Mesodermal cell (in vitro differentiated cells): ENCODE data around the gene RASL12.
"Not testable (repeated sequence)": the region's sequence is repeated elsewhere in the genome, so short reads cannot be mapped to it uniquely, and the experiment has no call there.

Experiments used
- H3K27ac ChIP-seq: 2 replicates; pipeline ENCODE4 v1.7.0; 2013; ENCODE audit warnings: mild to moderate bottlenecking, low read depth, low read length, moderate library complexity; ENCODE audit not compliant: severe bottlenecking
- H3K36me3 ChIP-seq: 2 replicates; pipeline ENCODE4 v1.7.1; 2013; ENCODE audit warnings: mild to moderate bottlenecking, low read length, moderate library complexity; ENCODE audit not compliant: control insufficient read depth, insufficient read depth
- H3K4me1 ChIP-seq: one replicate; pipeline ENCODE4 v1.7.1; 2013; ENCODE audit warnings: mild to moderate bottlenecking, low read length; ENCODE audit not compliant: insufficient read depth, control insufficient read depth, poor library complexity, severe bottlenecking
- H3K4me3 ChIP-seq: 2 replicates; pipeline ENCODE4 v1.7.0; 2013; ENCODE audit warnings: low read length, control low read depth, mild to moderate bottlenecking; ENCODE audit not compliant: insufficient read depth, poor library complexity, severe bottlenecking; ENCODE audit errors: extremely low read depth
- H3K9me3 ChIP-seq: 2 replicates; pipeline ENCODE4 v1.7.1; 2013; ENCODE audit warnings: mild to moderate bottlenecking, low read length, moderate library complexity; ENCODE audit not compliant: control insufficient read depth
- WGBS, 2 experiments: methylation state at CpG; one replicate each; pipeline ENCODE4 v1.1.5; 2013; ENCODE audit warnings: missing lambda C conversion rate in 2 of 2; ENCODE audit not compliant: insufficient coverage in 2 of 2; 5-methylcytosine and 5-hydroxymethylcytosine counted together

The RASL12 gene

DNA sequence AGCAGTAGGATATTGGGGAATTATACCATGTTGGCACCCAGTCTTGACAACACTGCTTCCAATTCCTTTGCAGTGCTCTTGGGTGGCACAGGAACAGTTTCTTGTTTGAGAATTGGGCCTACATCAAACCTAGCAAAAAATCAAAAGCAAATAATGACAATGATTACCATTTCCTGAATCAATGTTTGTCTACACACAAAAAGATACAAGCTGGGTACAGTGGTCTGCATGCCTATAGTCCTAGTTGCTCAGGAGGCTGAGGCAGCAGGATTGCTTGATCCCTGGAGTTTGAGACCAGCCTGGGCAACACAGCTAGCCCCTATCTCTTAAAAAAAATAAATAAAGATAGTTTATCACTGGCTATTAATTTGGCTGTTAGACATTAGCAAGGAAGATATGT is 46.3 kb downstream of the RASL12 start:
- no peak overlapping the region for H3K27ac ChIP-seq
- H3K4me3 ChIP-seq, result no peak overlapping the region
- H3K36me3 ChIP-seq, result peaks cover 61% of the 10 kb centered on the region
- H3K9me3 ChIP-seq, result no peaks in the 10 kb centered on the region
- H3K4me1 ChIP-seq, result no peaks in the 10 kb centered on the region

DNA sequence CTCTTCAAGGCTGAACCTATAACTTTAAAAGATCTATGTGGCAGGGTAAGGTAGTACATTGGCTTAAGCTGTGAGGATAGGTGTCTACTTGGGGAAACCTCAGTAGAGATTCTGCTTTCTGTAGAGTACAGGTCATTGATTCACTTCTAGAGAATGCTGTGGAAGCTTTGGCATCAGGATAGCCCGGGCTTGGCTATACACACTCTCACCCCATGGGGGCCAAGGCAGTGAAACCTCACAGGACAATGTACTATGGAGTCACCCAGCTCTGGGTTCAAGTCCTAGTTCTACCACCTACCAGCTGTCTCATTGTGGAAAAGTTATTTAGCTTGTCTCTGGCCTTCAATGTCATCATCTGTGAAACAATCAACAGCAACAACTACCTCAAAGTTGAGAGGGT is 47.4 kb downstream of the RASL12 start:
- Histone ChIP-seq H3K4me3 (no peak overlapping the region), H3K9me3 (no peaks in the 10 kb centered on the region), H3K36me3 (peaks cover 59% of the 10 kb centered on the region), H3K4me1 (no peaks in the 10 kb centered on the region), H3K27ac (no peak overlapping the region)
- WGBS, 2 experiments, result no CpG with 5 or more reads among the region's 1 CpG

- not testable (repeated sequence) for H3K4me1 ChIP-seq, H3K27ac ChIP-seq, H3K9me3 ChIP-seq, H3K4me3 ChIP-seq
- H3K36me3 ChIP-seq, result peaks cover 54% of the 10 kb centered on the region
- 76 to 97% methylated on average over 3 of the region's 4 CpGs for WGBS, 2 experiments
Measured at GRCh38 chr15:65011198-65011597, 56.6 kb downstream of the RASL12 start.

DNA sequence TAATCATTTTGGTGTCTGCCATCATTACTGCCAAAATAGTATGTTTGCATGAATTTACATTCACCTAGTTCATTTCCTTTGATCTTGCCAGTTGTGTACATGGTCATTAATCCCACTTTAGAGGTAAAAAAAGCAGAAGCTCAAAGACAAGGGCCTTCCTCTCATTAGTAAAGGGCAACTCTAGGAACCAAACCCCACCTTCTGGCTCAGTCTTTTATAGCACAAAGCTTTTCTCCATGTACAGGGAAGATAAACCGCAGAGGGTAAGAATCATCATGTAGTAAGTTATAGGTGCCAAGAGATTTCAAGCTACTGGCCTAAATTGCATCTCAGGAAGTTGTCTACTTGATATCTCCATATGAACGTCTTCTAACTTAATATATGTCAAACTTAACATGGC is 58.8 kb downstream of the RASL12 start:
- Histone ChIP-seq H3K27ac (no peak overlapping the region), H3K9me3 (no peaks in the 10 kb centered on the region), H3K4me1 (no peaks in the 10 kb centered on the region), H3K4me3 (no peak overlapping the region), H3K36me3 (peaks cover 36% of the 10 kb centered on the region)
- 50 to 75% methylated on average over 1 of the region's 2 CpGs for WGBS, 2 experiments

DNA sequence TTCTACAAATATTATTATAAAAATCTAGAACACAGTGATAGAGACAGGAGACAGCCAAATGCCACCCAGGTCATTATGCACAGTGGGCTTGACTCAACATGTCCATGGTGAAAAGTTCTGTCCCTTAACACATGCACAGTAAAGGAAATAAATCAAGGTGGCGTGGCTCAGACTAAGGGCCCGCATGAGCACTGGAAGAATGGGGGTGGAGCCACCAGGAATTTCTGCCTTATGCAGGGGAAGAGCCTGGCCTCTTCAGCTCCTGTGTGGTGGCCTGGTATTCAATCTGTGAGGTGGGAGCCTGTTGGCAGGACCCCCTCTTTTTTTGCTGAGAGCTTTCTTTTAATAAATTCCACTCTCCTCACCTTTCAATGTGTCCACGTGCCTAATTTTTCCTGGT is 60.9 kb downstream of the RASL12 start:
- 100% methylated on average over 2 of the region's 3 CpGs for WGBS, 2 experiments
- Histone ChIP-seq H3K9me3 (no peaks in the 10 kb centered on the region), H3K4me3 (no peak overlapping the region), H3K27ac (no peak overlapping the region), H3K4me1 (no peaks in the 10 kb centered on the region), H3K36me3 (peaks cover 36% of the 10 kb centered on the region)

GRCh38 chr15:65004993-65005392 is 62.8 kb downstream of the RASL12 start:
- no peak overlapping the region for H3K4me3 ChIP-seq
- WGBS, 2 experiments, result no CpG with 5 or more reads among the region's 3 CpGs
- H3K27ac ChIP-seq, result no peak overlapping the region
- no peaks in the 10 kb centered on the region for H3K9me3 ChIP-seq
- no peaks in the 10 kb centered on the region for H3K4me1 ChIP-seq
- H3K36me3 ChIP-seq, result peaks cover 25% of the 10 kb centered on the region
